Activated T-cell treated with anti-CD3 and anti-CD28 coated beads, Interleukin-2, amount 50 U/mL, for 72 hours (primary cell): ENCODE measurements around the gene MICAL2. TPM values are rescaled to one million over a fixed set of nuclear protein-coding genes. Genes with fewer than 3 reads are reported as not detected.

Experiments used
- ATAC-seq, 2 donors: fragments of 150-1000 bp; cut with Tn5 transposase; replicated peaks in 1 of 2; 2 replicates each; pipeline ENCODE4 v1.10.0; 2021; ENCODE audit warnings: moderate library complexity in 2 of 2, mild to moderate bottlenecking in 1 of 2
- DNase-seq, 2 donors: peaks; one replicate each; pipeline ENCODE4 v3.0.0; 2021 to 2022; ENCODE audit warnings: mixed read lengths in 1 of 2
- H3K27ac Mint-ChIP-seq: one replicate; pipeline ENCODE4 v1.8.0; 2022; ENCODE audit warnings: mild to moderate bottlenecking, moderate library complexity, mixed read lengths
- H3K27me3 Mint-ChIP-seq: one replicate; pipeline ENCODE4 v1.8.0; 2022; ENCODE audit warnings: low read depth, mixed read lengths
- H3K36me3 Mint-ChIP-seq, 2 donors: one replicate each; pipeline ENCODE4 v1.8.0; 2022; ENCODE audit warnings: mixed read lengths in 2 of 2, mild to moderate bottlenecking in 1 of 2; ENCODE audit not compliant: insufficient read depth in 2 of 2
- H3K4me1 Mint-ChIP-seq: one replicate; pipeline ENCODE4 v1.8.0; 2022; ENCODE audit warnings: low read depth, mixed read lengths
- H3K4me3 Mint-ChIP-seq, 2 donors: one replicate each; pipeline ENCODE4 v1.8.0; 2022; ENCODE audit warnings: mild to moderate bottlenecking in 2 of 2, mixed read lengths in 2 of 2, moderate library complexity in 2 of 2
- H3K9me3 Mint-ChIP-seq, 2 donors: one replicate each; pipeline ENCODE4 v1.8.0; 2022; ENCODE audit warnings: mixed read lengths in 2 of 2
- total RNA-seq, 2 donors: library from RNA; stranded (reverse); gene quantifications; one replicate each; pipeline ENCODE4 v1.2.3, GENCODE V29; 2022

The MICAL2 gene
- total RNA-seq, 2 donors from 2014 or later = 227 to 322 TPM

DNA sequence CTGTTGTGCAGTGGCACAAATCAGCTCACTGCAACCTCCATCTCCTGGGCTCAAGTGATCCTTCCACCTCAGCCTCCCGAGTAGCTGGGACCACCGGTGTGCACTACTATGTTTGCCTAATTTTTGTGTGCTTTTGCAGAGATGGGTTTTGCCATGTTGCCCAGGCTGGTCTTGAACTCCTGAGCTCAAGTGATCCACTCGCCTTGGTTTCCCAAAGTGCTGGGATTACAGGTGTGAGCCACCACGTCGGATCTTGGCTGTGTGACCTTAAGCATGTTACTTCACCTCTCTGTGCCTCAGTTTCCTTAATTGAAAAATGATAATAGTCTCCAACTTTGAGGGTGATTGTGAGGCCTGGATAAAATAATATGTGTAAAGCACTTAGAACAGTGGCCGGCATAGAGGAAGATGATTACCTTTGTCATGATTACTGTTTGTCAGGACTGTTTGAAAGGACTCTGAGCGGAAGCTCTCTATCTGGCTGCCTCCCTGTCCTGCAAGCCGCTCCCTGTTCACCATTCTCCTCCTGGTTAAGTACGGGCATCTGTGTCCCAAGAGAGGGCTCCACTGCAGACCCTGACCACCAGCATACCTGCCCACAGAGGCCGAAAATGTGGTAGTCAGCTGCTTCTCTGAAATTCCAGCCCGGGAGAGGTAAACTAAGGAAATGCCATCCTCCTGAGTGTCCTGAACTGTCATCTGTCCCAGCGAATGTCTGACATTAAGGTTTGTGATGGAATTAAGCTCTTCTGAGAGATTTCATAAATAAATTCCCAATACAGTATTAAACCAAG is 73.6 kb downstream of the MICAL2 start:
- no peak overlapping the region for H3K4me3 Mint-ChIP-seq
- ATAC-seq = no peak
- H3K9me3 Mint-ChIP-seq = no peaks in the 10 kb centered on the region
- peaks cover 2 to 11% of the 10 kb centered on the region in 2 donors for H3K36me3 Mint-ChIP-seq
- DNase-seq = no peak
- no peak overlapping the region for H3K27ac Mint-ChIP-seq
- H3K4me1 Mint-ChIP-seq = peaks cover 34% of the 10 kb centered on the region
- no peaks in the 10 kb centered on the region for H3K27me3 Mint-ChIP-seq

- ATAC-seq (no peak), DNase-seq (no peak)
- Mint-ChIP-seq H3K27me3 (no peaks in the 10 kb centered on the region), H3K36me3 (peaks cover 2 to 9% of the 10 kb centered on the region in 2 donors), H3K4me1 (peaks cover 34% of the 10 kb centered on the region), H3K4me3 (no peak overlapping the region), H3K9me3 (no peaks in the 10 kb centered on the region), H3K27ac (no peak overlapping the region)
These were observed 74.3 kb downstream of the MICAL2 start for GRCh38 chr11:12184699-12185098.

GRCh38 chr11:12185106-12185690 is 74.8 kb downstream of the MICAL2 start:
- Mint-ChIP-seq H3K4me3 (no peak overlapping the region), H3K27ac (no peak overlapping the region), H3K36me3 (peaks cover 2 to 8% of the 10 kb centered on the region in 2 donors), H3K9me3 (no peaks in the 10 kb centered on the region), H3K4me1 (peaks cover 35% of the 10 kb centered on the region), H3K27me3 (no peaks in the 10 kb centered on the region)
- no peak for ATAC-seq
- DNase-seq = no peak

DNA sequence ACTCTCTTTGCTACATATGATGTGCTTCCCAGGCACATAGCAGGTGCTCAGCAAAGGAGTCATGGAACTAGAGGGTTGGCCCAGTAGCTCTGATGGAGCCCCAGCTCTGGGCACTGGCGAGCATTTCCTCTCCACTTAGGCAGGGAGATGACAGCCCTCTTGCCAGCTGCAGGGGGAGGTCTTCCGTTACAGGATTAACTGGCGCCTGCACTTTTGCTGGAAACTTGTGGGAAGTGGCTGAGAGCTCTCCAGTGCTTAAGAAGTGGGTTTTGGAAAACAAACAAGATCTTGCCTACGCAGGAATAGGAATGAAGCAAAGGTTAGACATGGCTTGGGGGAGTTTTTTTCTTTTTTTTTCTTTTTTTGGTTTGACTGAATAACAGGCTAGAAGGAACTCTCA is 75.5 kb downstream of the MICAL2 start:
- DNase-seq (no peak), ATAC-seq (no peak)
- Mint-ChIP-seq H3K36me3 (peaks cover 2 to 8% of the 10 kb centered on the region in 2 donors), H3K4me3 (no peak overlapping the region), H3K4me1 (peaks cover 42% of the 10 kb centered on the region), H3K9me3 (no peaks in the 10 kb centered on the region), H3K27ac (no peak overlapping the region), H3K27me3 (no peaks in the 10 kb centered on the region)

DNA sequence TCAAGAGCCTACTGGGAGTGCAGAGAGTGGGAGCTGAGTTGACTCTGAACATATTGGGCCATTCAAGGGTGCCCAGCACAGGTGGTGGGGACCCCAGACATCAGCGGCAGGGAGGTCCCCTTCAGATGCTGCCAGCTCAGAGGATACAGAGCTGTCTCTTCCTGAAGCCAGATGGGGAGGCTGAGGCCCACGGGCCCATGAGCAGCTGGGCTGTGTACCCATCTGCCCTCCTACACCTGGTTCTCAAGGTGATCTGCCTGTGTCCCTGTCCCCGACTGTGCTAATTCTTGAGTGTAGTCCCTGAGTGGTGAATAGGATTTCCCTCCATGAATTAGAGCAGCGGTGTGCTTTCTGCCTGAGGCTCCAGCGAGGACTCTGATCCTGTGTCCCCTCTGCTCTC is 76.3 kb downstream of the MICAL2 start:
- peak overlapping the region in 1 of 2 donors; percentile 34 for H3K4me3 Mint-ChIP-seq
- no peaks in the 10 kb centered on the region for H3K27me3 Mint-ChIP-seq
- no peaks in the 10 kb centered on the region for H3K9me3 Mint-ChIP-seq
- DNase-seq (no peak), ATAC-seq (no peak)
- H3K4me1 Mint-ChIP-seq = peaks cover 50% of the 10 kb centered on the region
- H3K27ac Mint-ChIP-seq = peak overlapping the region; percentile 90
- peaks cover 2 to 8% of the 10 kb centered on the region in 2 donors for H3K36me3 Mint-ChIP-seq

- Mint-ChIP-seq H3K36me3 (peaks cover 2 to 8% of the 10 kb centered on the region in 2 donors), H3K4me3 (peak overlapping the region; percentile 1 to 34), H3K27me3 (no peaks in the 10 kb centered on the region), H3K4me1 (peaks cover 57% of the 10 kb centered on the region), H3K9me3 (no peaks in the 10 kb centered on the region), H3K27ac (peak overlapping the region; percentile 90)
- DNase-seq (peak; percentile 72 to 74), ATAC-seq (peak; percentile 63 to 69)
These were observed 77.0 kb downstream of the MICAL2 start for GRCh38 chr11:12187399-12187798.

DNA sequence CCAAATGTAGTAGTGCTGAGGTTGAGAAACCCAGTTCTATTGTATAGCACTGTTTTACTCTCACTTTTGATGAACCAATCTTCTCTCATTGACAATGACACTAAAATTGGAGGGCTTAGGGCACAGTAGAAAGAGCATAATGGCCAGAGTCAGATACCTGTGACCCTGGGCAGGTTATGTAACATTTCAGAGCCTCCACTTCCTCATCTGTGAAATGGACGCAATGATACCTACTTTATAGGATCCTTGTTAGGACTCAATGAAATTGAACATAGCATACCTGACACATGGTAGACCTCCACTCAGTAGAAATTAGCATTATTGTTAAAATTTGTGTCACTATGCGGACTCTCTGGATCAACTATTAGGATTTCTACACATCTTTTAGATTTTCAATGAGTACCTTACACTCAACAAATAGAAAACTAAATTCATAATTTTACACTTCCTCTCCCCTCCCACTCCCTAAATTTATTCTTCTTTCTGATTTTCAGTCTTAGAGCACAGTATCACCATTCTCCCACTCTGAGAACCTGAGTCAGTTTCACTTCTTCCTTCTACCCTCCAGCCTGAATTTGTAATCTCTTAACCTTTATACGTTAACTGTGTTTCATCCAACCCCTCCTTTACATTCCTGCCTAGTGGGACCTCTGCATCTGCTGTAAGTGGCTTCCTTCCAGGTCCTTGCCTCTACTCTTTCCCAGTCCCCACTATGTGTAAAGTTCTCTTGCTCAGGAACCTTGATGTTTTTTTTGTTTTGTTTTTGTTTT is 78.3 kb downstream of the MICAL2 start:
- H3K4me1 Mint-ChIP-seq = peaks cover 68% of the 10 kb centered on the region
- H3K9me3 Mint-ChIP-seq = no peaks in the 10 kb centered on the region
- H3K27ac Mint-ChIP-seq = peak overlapping the region; percentile 81
- peak; percentile 34 to 35 for ATAC-seq
- no peaks in the 10 kb centered on the region for H3K27me3 Mint-ChIP-seq
- peaks cover 2 to 10% of the 10 kb centered on the region in 2 donors for H3K36me3 Mint-ChIP-seq
- no peak for DNase-seq
- H3K4me3 Mint-ChIP-seq = peak overlapping the region; percentile 81 to 89

GRCh38 chr11:12189543-12190235 is 79.3 kb downstream of the MICAL2 start:
- peak; percentile 77 to 82 for ATAC-seq
- peak; percentile 62 to 67 for DNase-seq
- no peaks in the 10 kb centered on the region for H3K27me3 Mint-ChIP-seq
- H3K4me3 Mint-ChIP-seq = peak overlapping the region; percentile 81 to 89
- H3K9me3 Mint-ChIP-seq = no peaks in the 10 kb centered on the region
- H3K36me3 Mint-ChIP-seq = peaks cover 2 to 16% of the 10 kb centered on the region in 2 donors
- peak overlapping the region; percentile 81 for H3K27ac Mint-ChIP-seq
- H3K4me1 Mint-ChIP-seq = peaks cover 78% of the 10 kb centered on the region

DNA sequence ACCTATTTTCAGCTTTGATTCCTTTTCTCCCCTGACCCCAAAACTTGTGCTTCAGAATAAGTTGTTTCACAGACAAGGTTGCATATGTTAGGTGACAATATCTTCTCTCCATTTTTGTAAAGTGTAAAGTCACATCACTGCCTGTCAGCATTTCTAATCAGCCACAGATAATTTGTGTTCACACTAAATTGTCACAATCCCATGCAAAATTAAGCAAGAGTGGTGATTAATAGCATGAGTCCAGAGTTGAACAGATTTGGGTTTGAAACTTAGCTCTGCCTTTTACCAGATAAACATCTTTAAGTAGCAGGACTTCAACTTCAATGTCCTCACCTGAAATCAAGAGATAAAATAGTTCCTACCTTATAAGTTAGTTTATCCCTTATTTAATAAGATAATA is 80.1 kb downstream of the MICAL2 start:
- Mint-ChIP-seq H3K4me1 (peaks cover 86% of the 10 kb centered on the region), H3K36me3 (peaks cover 2 to 14% of the 10 kb centered on the region in 2 donors), H3K27me3 (no peaks in the 10 kb centered on the region), H3K27ac (peak overlapping the region; percentile 81), H3K4me3 (peak overlapping the region; percentile 81 to 89), H3K9me3 (no peaks in the 10 kb centered on the region)
- ATAC-seq = no peak
- no peak for DNase-seq

DNA sequence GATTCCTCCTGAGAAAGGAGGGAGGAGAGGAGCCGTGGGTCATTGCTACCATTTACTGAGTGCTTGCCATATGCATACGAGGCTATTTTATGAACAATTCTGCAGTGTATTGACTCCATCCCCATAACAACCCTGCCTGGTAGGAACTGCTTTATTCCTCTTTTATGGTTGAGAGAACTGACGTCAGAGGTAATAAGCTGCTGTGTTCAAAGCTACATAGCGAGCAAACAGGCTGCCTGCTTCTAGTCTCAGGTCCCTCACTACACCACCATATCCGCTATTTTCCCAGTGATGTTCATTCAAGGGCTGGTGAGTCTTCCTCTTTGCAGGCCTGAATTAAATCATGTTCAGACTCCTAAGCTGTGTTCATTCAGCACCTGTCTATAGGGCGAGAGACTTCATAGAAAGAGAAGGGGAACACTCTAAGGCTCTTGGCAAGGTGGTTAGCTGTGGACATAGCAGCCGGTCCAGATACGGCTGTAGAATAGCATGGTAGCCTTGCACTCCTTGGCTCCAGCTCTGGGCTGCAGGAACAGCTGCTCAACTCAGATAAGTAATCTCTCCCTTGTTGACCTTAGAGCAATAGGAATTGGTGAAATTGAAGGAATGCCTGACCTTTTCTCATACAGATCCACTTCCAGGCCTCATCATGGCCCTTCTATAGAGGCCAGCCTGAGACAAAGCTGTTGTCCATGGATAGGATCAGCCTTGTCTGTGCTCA is 82.6 kb downstream of the MICAL2 start:
- no peak overlapping the region for H3K27ac Mint-ChIP-seq

DNA sequence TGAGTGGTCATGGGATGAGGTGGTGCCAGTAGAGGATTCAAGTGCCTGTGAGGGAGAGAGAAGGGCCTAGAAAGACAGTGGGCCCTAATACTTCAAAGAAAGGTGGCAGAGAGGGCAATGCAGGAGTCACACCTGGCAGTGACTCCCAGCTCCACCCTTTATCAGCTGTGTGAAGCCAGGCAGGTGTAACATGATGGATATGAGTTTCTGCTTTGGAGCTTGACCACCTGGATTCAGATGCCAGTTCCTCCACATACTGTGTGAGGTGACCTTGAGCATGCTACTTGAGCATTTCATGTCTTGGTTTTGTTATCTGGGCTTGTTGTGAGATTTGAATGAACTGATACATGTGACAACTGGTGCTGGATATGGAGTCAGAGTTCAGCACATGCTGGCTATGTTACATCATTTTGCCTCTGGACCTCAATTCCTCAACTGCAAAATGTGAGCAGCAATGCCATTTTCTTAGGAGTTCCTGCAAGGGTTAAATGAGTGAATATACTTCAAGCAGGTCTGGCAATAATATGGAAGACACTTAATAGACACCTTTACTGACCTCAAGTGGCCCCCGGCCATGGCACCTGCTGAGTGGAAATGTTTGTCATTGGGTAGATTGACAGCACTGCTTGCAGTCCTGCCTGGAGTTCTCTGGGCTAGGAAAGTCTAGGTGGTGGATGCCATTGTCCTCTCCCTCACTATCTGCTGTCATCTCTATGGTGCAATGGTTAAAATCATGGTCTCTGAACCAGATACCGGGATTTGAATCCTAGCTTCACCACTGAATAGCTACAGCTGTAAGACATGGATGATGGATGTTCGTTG is 83.3 kb downstream of the MICAL2 start:
- H3K27me3 Mint-ChIP-seq = no peaks in the 10 kb centered on the region

More for the DNA sequence above, 82.6 kb downstream of the MICAL2 start:
- H3K4me1 Mint-ChIP-seq = peaks cover 90% of the 10 kb centered on the region
- ATAC-seq (no peak), DNase-seq (no peak)
- no peaks in the 10 kb centered on the region for H3K27me3 Mint-ChIP-seq
- H3K9me3 Mint-ChIP-seq = no peaks in the 10 kb centered on the region
- no peak overlapping the region for H3K4me3 Mint-ChIP-seq
- H3K36me3 Mint-ChIP-seq = peaks cover 22 to 32% of the 10 kb centered on the region in 2 donors

More for the DNA sequence above, 83.3 kb downstream of the MICAL2 start:
- H3K4me3 Mint-ChIP-seq = no peak overlapping the region
- no peak overlapping the region for H3K27ac Mint-ChIP-seq
- peaks cover 90% of the 10 kb centered on the region for H3K4me1 Mint-ChIP-seq
- peaks cover 22 to 34% of the 10 kb centered on the region in 2 donors for H3K36me3 Mint-ChIP-seq
- DNase-seq = no peak
- ATAC-seq = no peak
- no peaks in the 10 kb centered on the region for H3K9me3 Mint-ChIP-seq
